K562 (cell line): Measurements from ENCODE around the gene CACNA1S. TPM values are rescaled to one million over a fixed set of nuclear protein-coding genes. Genes with fewer than 3 reads are reported as not detected.
A peak's percentile ranks its signal among the peaks of the same experiment; 100 is the strongest.

Source experiments
- ATAC-seq: fragments of 200-7000 bp; cut with Tn5 transposase; 3 replicates; pipeline ENCODE4 v1.9.1; 2020; ENCODE audit warnings: moderate library complexity
- BruUV-seq: library from RNA; stranded (reverse); fragments of 400-500 nt; replicated peaks from 2 replicates; lab custom pipeline; 2021; lab: Mats Ljungman, UMichigan
- CTCF ChIA-PET: fragments of 300-600 bp; formaldehyde crosslinking; extraction: SDS; loops from one replicate; lab custom pipeline; 2021; ENCODE audit warnings: low intra/inter-chr PET ratio; lab: Yijun Ruan, JAX
- POLR2A ChIA-PET: fragments of 300-600, 350-650 bp; sonication (Branson Sonifier 250); formaldehyde crosslinking; extraction: SDS; loops from one replicate; lab custom pipeline; 2021; ENCODE audit warnings: antibody characterized with exemption, inconsistent platforms; lab: Yijun Ruan, JAX
- DNase-seq, 4 experiments: peaks; one replicate each; pipeline versions ENCODE4 v3.0.0 to v3.0.0-alpha.2; 2011 to 2018; ENCODE audit warnings: low spot score in 3 of 4, mixed read lengths in 3 of 4; ENCODE audit errors: extremely low read depth in 1 of 4
- FAIRE-seq: peaks from 2 replicates; lab custom pipeline; 2011; peaks lifted over from hg19 to GRCh38; lab: Jason Lieb, UNC
- H2AFZ ChIP-seq: 2 replicates; pipeline ENCODE4 v1.6.0; 2011; ENCODE audit warnings: low read depth, low read length, control low read depth, inconsistent platforms
- H3K27ac ChIP-seq: fragments of 200-600 bp; 3 replicates; pipeline ENCODE4 v1.8.0; 2011; ENCODE audit warnings: low read depth, mild to moderate bottlenecking, control low read depth, inconsistent platforms, low read length, moderate library complexity, mixed read lengths; ENCODE audit errors: extremely low read depth
- H3K27me3 ChIP-seq, 2 experiments: fragments of 300-600 bp in 1 of 2; 2 replicates in 1 of 2; 3 replicates in 1 of 2; pipeline versions ENCODE4 v1.6.0 to v1.8.0; 2011; ENCODE audit warnings: inconsistent platforms in 2 of 2, low read length in 2 of 2, mild to moderate bottlenecking in 1 of 2, mixed read lengths in 1 of 2, moderate library complexity in 1 of 2; ENCODE audit not compliant: control insufficient read depth in 2 of 2, insufficient read depth in 2 of 2
- H3K36me3 ChIP-seq: fragments of 300-600 bp; 3 replicates; pipeline ENCODE4 v1.8.0; 2011; ENCODE audit warnings: mild to moderate bottlenecking, low read length, inconsistent platforms; ENCODE audit not compliant: control insufficient read depth, insufficient read depth
- H3K4me1 ChIP-seq, 2 experiments: fragments of 200-600 bp in 1 of 2; replicated peaks in 1 of 2; 2 replicates in 1 of 2; 3 replicates in 1 of 2; pipeline versions ENCODE4 v1.5.1 to v1.8.0; 2011; ENCODE audit warnings: inconsistent platforms in 2 of 2, low read length in 2 of 2, mild to moderate bottlenecking in 1 of 2, mixed read lengths in 1 of 2, moderate library complexity in 1 of 2; ENCODE audit not compliant: control insufficient read depth in 2 of 2, insufficient read depth in 2 of 2
- H3K4me2 ChIP-seq: 2 replicates; pipeline ENCODE4 v1.6.1; 2011; ENCODE audit warnings: low read length, control low read depth, inconsistent platforms, mixed read lengths; ENCODE audit not compliant: insufficient read depth
- H3K4me3 ChIP-seq: fragments of 200-600 bp; sonication (generic), shearing (Covaris generic); 2 replicates; pipeline ENCODE4 v1.5.1; 2016; ENCODE audit warnings: control low read depth, inconsistent platforms
- H3K79me2 ChIP-seq: fragments of 200-600 bp; 3 replicates; pipeline ENCODE4 v1.8.0; 2011; ENCODE audit warnings: low read length, inconsistent platforms; ENCODE audit not compliant: control insufficient read depth, insufficient read depth
- H3K9ac ChIP-seq, 2 experiments: 2 replicates each; pipeline versions ENCODE4 v1.6.0 to v1.6.1; 2011; ENCODE audit warnings: low read depth in 2 of 2, low read length in 2 of 2, control low read depth in 1 of 2, inconsistent platforms in 1 of 2, mild to moderate bottlenecking in 1 of 2, mixed read lengths in 1 of 2; ENCODE audit not compliant: insufficient read depth in 1 of 2
- H3K9me1 ChIP-seq: one replicate; pipeline ENCODE4 v1.6.0; 2011; ENCODE audit warnings: inconsistent platforms, mild to moderate bottlenecking, low read length, moderate library complexity; ENCODE audit not compliant: control insufficient read depth, insufficient read depth
- H3K9me3 ChIP-seq: replicated peaks from 2 replicates; pipeline ENCODE4 v1.5.1; 2011; ENCODE audit warnings: low read depth, low read length, inconsistent platforms; ENCODE audit not compliant: control insufficient read depth, insufficient read depth
- H4K20me1 ChIP-seq: replicated peaks from 2 replicates; pipeline ENCODE4 v1.6.1; 2011; ENCODE audit warnings: low read length, inconsistent platforms, mixed read lengths; ENCODE audit not compliant: control insufficient read depth, insufficient read depth
- CEBPB ChIP-seq: fragments of 450-650 bp; IDR thresholded peaks from 2 replicates; pipeline ENCODE4 v1.6.1; 2016; ENCODE audit warnings: missing genetic modification characterization, missing compliant biosample characterization
- CTCFL ChIP-seq: IDR thresholded peaks from 2 replicates; pipeline ENCODE4 v1.6.1; 2011; ENCODE audit warnings: borderline replicate concordance, low read depth, mild to moderate bottlenecking, moderate library complexity, low read length; ENCODE audit not compliant: insufficient read depth, poor library complexity, severe bottlenecking
- E2F3 ChIP-seq: fragments of 250-450 bp; sonication (Bioruptor Pico); IDR thresholded peaks from 2 replicates; pipeline ENCODE4 v1.4.0; 2020; ENCODE audit warnings: mild to moderate bottlenecking
- E2F8 ChIP-seq: fragments of 450-650 bp; IDR thresholded peaks from 2 replicates; pipeline ENCODE4 v1.7.1; 2018; ENCODE audit warnings: mild to moderate bottlenecking, low read depth; ENCODE audit not compliant: partially characterized antibody
- MEIS2 ChIP-seq: fragments of 450-650 bp; IDR thresholded peaks from 2 replicates; pipeline ENCODE4 v1.6.1; 2014; ENCODE audit warnings: mild to moderate bottlenecking; ENCODE audit not compliant: partially characterized antibody
- PHF21A ChIP-seq: fragments of 450-650 bp; IDR thresholded peaks from 2 replicates; pipeline ENCODE4 v1.6.1; 2017; ENCODE audit warnings: low read depth, borderline replicate concordance
- PKNOX1 ChIP-seq: fragments of 450-650 bp; IDR thresholded peaks from 2 replicates; pipeline ENCODE4 v1.6.1; 2016
- PTBP1 ChIP-seq: fragments of 200-400 bp; formaldehyde crosslinking; IDR thresholded peaks from 2 replicates; pipeline ENCODE4 v1.6.1; 2017; ENCODE audit warnings: low read depth, low read length
- RCOR1 ChIP-seq, 2 experiments: IDR thresholded peaks; 2 replicates each; pipeline ENCODE4 v1.6.1; 2012; ENCODE audit warnings: low read depth in 2 of 2, low read length in 2 of 2, borderline replicate concordance in 1 of 2, improper control_type of control experiment in 1 of 2
- SAFB ChIP-seq: fragments of 200-400 bp; formaldehyde crosslinking; IDR thresholded peaks from 2 replicates; pipeline ENCODE4 v1.6.1; 2017; ENCODE audit warnings: low read depth, low read length, borderline replicate concordance
- SMAD3 ChIP-seq: fragments of 450-650 bp; formaldehyde crosslinking; conservative IDR thresholded peaks from 2 replicates; pipeline ENCODE4 v1.4.0; 2020; ENCODE audit warnings: mild to moderate bottlenecking
- SUPT5H ChIP-seq: fragments of 450-650 bp; IDR thresholded peaks from 2 replicates; pipeline ENCODE4 v1.6.1; 2016
- WHSC1 ChIP-seq: IDR thresholded peaks from one replicate; pipeline ENCODE4 v1.6.1; 2012; ENCODE audit warnings: low read length, control low read depth, inconsistent platforms
- ZFPM2 ChIP-seq: fragments of 250-450 bp; sonication (Bioruptor Pico); IDR thresholded peaks from 2 replicates; pipeline ENCODE4 v1.5.1; 2022; ENCODE audit warnings: mild to moderate bottlenecking
- ZKSCAN3 ChIP-seq: fragments of 250-450 bp; sonication (Bioruptor Pico); IDR thresholded peaks from 2 replicates; pipeline ENCODE4 v1.4.0; 2020
- ZNF583 ChIP-seq: fragments of 250-450 bp; sonication (Bioruptor Pico); IDR thresholded peaks from 2 replicates; pipeline ENCODE4 v1.4.0; 2020
- ZNF584 ChIP-seq: fragments of 200-800 bp; sonication (Bioruptor generic); IDR thresholded peaks from 2 replicates; pipeline ENCODE4 v1.6.1; 2016; ENCODE audit warnings: low read depth, mild to moderate bottlenecking, missing genetic modification characterization, missing compliant biosample characterization
- WGBS: fragments of 100-300 bp; shearing (Covaris generic); methylation state at CpG from one replicate; pipeline ENCODE4 v1.1.6; 2016; ENCODE audit warnings: low coverage, mixed read lengths; ENCODE audit not compliant: insufficient coverage; ENCODE audit errors: missing lambda C conversion rate; 5-methylcytosine and 5-hydroxymethylcytosine counted together
- in situ Hi-C: fragments of 300-500 bp; cut with MboI; formaldehyde crosslinking; loops from 4 replicates; pipeline ENCODE4 v1.15.0; 2018; ENCODE audit warnings: inconsistent platforms, mixed read lengths
- intact Hi-C: fragments of 100-400 bp; cut with micrococcal nuclease; formaldehyde crosslinking; loops from 2 replicates; pipeline ENCODE4 v1.14.2; 2022
- polyA plus RNA-seq, 8 experiments: library from polyadenylated mRNA; depleted of rRNA in 4 of 8; stranded (reverse) in 5 of 8; unstranded in 3 of 8; fragments of >200 nt; fragmentation: Nextera tagmentation in 2 of 8; fragmentation: Illumina TruSeq in 1 of 8; extraction: Ambion mirVana in 2 of 8; extraction: Trizol in 1 of 8; gene quantifications; 2 replicates each; pipeline versions ENCODE4 v1.2.1 to v1.2.3, GENCODE V29; 2011 to 2014; ENCODE audit warnings: inconsistent platforms in 1 of 8, missing spikeins in 1 of 8
- total RNA-seq, 7 experiments: library from RNA; depleted of rRNA in 6 of 7; stranded (reverse); fragments of >200 nt in 6 of 7; fragmentation: Illumina TruSeq in 2 of 7; extraction: Trizol in 2 of 7; gene quantifications; 2 replicates each; pipeline versions ENCODE4 v1.2.1 to v1.2.3, GENCODE V29; 2011 to 2021; ENCODE audit warnings: low replicate concordance in 1 of 7

The CACNA1S gene
- total and polyA plus RNA-seq, 9 of the 15 experiments (the other 6 are each of a cell fraction or from before 2014, with no cell fraction given) = not detected

- TF ChIP-seq CTCFL (no peak), MEIS2 (peak; percentile 18), ZFPM2 (CRISPR knock-in tag) (no peak), SMAD3 (CRISPR knock-in tag) (no peak), E2F3 (CRISPR knock-in tag) (no peak), RCOR1 (IDR thresholded peaks at IDR 0.05; ENCODE audit: borderline replicate concordance in 1 of 2, low read depth in 2 of 2, low read length in 2 of 2) (no peak), CEBPB (tag) (peak; percentile 17; the same call in 1 of the 2 replicates), PKNOX1 (0 out of 2 replicates have a peak, but pooled peaks have one; percentile 32)
Observed at GRCh38 chr1:201096041-201096461, 16.2 kb downstream of the CACNA1S start (continued).

- Histone ChIP-seq H3K27me3 (peaks cover 59 to 87% of the 10 kb centered on the region in 2 experiments), H4K20me1 (peaks cover 10% of the 10 kb centered on the region; the same call in 1 of the 2 replicates), H3K4me1 (no peaks in the 10 kb centered on the region), H2AFZ (no peak overlapping the region), H3K36me3 (no peaks in the 10 kb centered on the region), H3K79me2 (no peaks in the 10 kb centered on the region), H3K27ac (no peak overlapping the region), H3K9me1 (no peaks in the 10 kb centered on the region), H3K4me2 (no peak overlapping the region), H3K9me3 (no peaks in the 10 kb centered on the region), H3K9ac (no peak overlapping the region), H3K4me3 (no peak overlapping the region)
- ATAC-seq (no peak), FAIRE-seq (no peak), DNase-seq (no peak)
- 3% methylated on average over 2 of the region's 2 CpGs for WGBS
- in situ Hi-C loops (no loop called here), intact Hi-C loops (no loop called here)
- ChIA-PET POLR2A (interaction anchor here (0.8 kb wide), 1 partner anchor 44 kb away, joined by 3 read pairs; no protein-coding TSS in a partner anchor), CTCF (no interaction called here)
- BruUV-seq = no TSS peak
- TF ChIP-seq RCOR1 (IDR thresholded peaks at IDR 0.05; ENCODE audit: borderline replicate concordance in 1 of 2, low read depth in 2 of 2, low read length in 2 of 2) = no peak
- no peak for TF ChIP-seq SAFB
- no peak for TF ChIP-seq WHSC1
- no peak for TF ChIP-seq E2F8
- TF ChIP-seq PTBP1 = no peak
- no peak for TF ChIP-seq ZKSCAN3 (CRISPR knock-in tag)
- TF ChIP-seq ZNF583 (CRISPR knock-in tag) = no peak
- TF ChIP-seq PHF21A = no peak
- no peak for TF ChIP-seq SUPT5H
- no peak for TF ChIP-seq ZNF584 (CRISPR knock-in tag)
Observed at GRCh38 chr1:201095581-201095980, 16.6 kb downstream of the CACNA1S start.
